Activated CD8-positive, alpha-beta memory T cell treated with anti-CD3 and anti-CD28 coated beads, Interleukin-2, amount 50 U/mL, for 48 hours (primary cell): Measurements from ENCODE around the gene OR6B1.
"Not testable (repeated sequence)": the region's sequence is repeated elsewhere in the genome, so short reads cannot be mapped to it uniquely, and the experiment has no call there.

ENCODE experiments used
- DNase-seq: peaks from one replicate; pipeline ENCODE4 v3.0.0-alpha.2; 2020

OR6B1 gene

DNA sequence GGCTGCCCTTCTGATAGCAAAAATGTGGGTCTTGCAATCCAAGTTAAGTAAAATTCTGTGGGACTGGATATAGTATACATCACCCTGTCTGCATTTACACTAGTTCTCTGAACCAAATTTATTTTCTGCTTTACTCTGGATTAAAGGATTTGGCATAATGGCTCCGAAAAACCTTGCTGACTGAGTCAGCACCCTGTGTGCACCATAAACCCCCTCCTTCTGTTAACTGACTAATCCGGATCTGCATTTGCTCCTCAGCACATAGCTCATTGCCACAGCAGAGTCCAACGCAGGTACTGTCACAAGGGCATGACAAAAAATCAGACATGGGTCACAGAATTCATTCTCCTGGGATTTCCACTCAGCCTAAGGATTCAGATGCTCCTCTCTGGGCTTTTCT, 50.0 kb downstream of the OR6B1 start:
- DNase-seq = no peak

DNA sequence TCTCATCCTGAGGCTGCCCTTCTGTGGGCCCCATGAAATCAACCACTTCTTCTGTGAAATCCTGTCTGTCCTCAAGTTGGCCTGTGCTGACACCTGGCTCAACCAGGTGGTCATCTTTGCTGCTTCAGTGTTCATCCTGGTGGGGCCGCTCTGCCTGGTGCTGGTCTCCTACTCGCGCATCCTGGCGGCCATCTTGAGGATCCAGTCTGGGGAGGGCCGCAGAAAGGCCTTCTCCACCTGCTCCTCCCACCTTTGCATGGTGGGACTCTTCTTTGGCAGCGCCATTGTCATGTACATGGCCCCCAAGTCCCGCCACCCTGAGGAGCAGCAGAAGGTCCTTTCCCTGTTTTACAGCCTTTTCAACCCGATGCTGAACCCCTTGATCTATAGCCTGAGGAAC, 50.8 kb downstream of the OR6B1 start:
- DNase-seq = not testable (repeated sequence)

DNA sequence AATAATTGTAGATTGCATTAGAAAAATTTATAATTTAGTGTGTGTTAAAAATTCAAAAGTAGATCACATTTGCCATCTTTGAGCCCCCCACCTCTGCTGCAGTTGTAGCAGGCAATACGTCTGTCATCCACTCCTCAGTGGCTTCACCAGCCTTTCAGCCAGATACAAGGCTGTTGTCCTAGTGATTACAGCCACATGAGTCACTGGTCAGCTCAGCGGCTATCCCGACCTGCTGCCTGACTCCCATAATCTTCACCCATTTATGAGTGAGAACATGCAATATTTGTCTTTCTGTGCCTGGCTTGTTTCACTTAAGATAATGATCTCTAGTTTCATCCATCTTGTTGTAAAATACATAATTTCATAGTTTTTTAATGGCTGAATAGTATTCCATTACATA, 57.8 kb downstream of the OR6B1 start:
- DNase-seq = no peak
